ENCODE measurements around the gene PFKFB3.
"Not testable (repeated sequence)": the region's sequence is repeated elsewhere in the genome, so short reads cannot be mapped to it uniquely, and the experiment has no call there.

Gene PFKFB3

GRCh38 chr10:6203331-6204062, 765 bp downstream of the PFKFB3 start:
- DNase-seq: peak; percentile 64

DNA sequence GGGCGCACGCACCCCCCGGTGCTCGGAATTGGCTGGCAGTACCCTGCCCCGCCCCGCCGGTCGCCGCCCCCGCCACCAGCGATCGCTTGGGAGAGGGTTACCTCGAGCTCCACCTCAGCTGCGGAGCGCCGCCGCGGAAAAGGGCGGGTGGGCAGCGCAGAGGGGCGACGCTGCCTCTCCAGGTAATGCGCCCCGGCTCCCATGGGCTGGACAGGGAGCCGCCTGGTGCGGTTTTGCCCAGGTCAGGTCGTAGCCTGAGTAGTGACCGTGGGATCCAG, 1.3 kb downstream of the PFKFB3 start:
- peak; percentile 70 for DNase-seq

GRCh38 chr10:6204341-6205191, 1.8 kb downstream of the PFKFB3 start:
- peak; percentile 5 for DNase-seq

- not testable (repeated sequence) for DNase-seq
These were observed 3.8 kb downstream of the PFKFB3 start for GRCh38 chr10:6206486-6206885.

DNA sequence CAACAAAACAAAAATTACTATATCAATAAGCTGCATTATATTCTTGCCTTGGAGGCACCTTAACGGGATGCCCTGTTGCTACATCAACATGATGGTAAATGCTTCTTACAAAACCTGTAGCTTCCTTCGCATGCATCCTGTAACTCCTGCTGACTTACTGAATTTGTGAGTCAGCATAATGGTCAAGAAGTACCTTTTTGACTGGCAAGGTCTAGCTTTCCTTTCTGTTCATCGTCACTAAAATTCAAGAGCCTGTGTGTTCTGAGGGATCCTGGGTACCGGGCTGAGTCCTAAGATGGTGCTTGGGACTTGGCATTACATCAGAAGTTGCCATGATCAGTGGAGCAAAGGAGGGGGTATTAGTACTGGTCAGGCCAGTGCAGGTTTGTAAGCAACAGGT, 4.9 kb downstream of the PFKFB3 start:
- peak; percentile 4 for DNase-seq

DNA sequence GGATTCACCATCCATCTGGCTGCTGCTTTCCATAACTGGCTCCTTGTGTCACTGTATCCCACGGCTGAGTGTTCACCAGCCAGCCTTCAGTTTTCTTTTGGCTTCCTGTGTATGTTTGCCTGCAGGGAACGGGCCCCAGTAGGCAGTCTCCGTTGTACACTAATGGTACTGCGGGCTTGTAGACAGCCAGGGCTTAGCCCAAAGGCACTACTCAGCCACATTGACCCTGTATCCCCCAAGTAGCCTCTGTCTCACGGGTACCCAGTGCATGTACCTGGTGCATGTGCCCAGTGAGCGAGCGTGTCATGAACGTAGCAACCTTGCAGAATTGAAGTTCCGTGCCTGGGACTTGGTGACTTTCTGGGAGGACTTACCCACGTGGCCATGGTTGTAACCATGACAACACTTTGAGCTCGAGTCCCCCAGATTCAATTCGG, 6.1 kb downstream of the PFKFB3 start:
- DNase-seq: peak; percentile 3

- no peak for DNase-seq
These were observed 8.6 kb downstream of the PFKFB3 start for GRCh38 chr10:6211341-6211670.

DNA sequence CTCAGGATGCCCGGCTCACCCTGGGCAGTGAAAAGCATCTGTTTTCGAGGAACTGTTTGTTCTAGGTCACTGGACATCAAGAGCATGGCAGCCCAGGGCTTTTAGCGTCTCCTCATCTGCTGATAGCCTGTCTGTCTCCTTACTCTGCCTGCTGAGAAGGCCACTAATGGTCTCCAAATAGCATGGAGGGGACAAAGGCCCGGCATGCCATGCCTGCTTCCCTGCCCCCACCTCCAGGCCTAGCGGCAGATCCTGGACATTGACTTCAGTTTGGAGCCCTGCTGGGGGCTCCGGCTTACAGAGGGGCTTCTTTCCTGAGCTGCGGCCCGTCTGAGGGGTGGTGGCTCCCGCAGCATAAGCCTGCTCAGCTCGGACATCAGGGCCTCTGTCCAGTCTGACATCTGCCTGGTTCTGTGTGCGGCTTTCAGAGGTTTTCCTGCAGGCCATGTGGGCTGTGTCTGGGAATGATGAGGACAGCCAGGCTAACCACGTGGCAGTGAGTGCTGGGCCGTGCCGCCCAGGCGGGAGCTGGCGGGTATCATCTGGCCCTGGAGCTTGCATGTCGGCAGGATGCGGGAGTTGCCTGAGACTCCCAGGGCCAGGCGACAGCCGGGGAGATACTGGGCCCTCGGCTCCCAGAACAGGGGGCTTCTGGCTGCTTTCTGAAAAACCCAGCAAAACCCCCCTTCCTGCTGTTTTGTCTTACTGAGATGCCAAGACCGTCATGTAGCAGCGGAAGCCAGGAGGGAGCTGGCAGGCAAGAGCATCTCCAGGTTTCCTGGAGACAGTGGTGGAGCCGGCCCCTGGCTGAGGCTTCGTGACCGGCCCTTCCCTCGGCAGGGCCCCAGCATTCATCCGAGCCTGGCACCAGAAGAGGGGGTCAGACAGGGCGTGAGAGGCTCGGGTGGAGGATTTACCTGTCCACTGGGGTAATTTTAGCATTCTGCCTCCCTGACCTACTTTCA, 9.2 kb downstream of the PFKFB3 start:
- DNase-seq: no peak

GRCh38 chr10:6212806-6213205, 10.1 kb downstream of the PFKFB3 start:
- DNase-seq: no peak

GRCh38 chr10:6213257-6213905, 10.6 kb downstream of the PFKFB3 start:
- DNase-seq: peak; percentile 3

DNA sequence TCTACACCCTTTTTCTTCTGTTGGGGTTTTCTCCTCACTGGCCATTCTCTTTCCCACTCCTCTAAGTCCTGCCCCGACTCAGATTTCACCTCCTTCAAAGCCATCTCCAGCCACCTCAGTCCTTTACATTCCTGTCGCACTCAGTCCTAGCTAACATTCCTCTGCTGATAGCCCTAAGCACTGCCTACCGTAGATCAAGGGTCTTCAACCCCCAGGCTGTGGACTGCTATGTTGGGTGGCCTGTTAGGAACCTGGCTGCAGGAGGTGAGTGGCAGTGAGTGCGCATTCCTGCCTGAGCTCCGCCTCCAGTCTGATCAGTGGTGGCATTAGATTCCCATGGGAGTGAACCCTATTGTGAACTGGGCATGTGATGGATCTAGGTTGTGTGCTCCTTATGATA, 11.2 kb downstream of the PFKFB3 start:
- DNase-seq: no peak

DNA sequence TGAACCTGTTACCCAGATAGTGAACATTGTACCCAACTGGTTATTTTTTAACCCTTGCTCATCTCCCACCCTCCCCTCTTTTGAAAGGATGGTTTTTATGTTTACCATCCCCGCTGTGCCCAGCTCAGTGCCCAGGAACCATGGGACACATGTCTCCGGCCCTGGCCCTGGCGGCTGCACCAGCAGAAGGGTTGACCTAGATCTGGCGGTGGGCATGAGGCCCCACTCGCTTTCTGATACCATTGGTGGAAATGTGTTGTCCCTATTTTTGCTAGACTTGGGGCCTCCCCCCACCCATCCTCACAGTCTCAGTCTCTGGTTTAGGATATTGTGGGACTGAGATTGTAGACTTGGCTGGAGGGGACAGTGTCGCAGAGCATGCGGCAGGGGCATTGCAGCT, 11.9 kb downstream of the PFKFB3 start:
- DNase-seq: no peak

GRCh38 chr10:6215241-6215640, 12.5 kb downstream of the PFKFB3 start:
- DNase-seq: no peak

DNA sequence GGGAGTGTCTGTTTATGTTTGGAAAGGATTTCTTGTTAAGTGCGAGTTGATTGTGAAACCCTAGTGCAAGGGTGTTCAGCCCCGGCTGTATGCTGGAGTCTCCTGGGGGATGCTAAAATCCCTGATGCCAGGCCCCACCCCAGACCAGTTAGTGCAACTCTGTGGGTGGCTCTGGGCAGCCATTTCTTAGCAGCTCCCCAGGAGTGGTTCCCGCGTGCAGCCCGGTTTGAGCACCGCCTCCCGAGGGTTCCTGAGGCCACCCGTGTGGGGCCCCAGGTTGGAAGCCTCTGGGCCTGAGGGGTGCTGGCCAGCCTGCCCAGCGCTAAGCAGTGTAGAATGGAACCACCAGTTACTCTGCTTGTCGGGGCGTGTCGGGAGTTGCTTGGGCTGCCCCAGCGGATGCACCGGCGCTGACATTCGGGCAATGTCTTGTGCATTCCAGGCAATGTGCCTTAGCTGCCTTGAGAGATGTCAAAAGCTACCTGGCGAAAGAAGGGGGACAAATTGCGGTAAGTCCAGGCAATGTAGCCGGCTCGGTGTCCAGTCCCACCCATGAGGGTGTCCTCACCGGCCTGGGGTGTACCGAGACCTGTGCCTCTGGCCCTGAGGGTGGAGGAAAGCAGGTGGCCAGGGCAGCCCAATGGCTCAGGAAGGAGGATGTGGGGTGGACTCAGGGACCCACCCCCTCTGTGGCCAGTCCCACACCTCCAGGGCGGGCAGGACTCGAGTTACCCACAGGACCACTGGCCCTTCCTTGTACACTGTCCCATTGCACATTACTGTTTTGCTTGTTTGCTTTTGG, 13.2 kb downstream of the PFKFB3 start:
- no peak for DNase-seq

- DNase-seq: no peak
These were observed 14.2 kb downstream of the PFKFB3 start for GRCh38 chr10:6216916-6217315.

DNA sequence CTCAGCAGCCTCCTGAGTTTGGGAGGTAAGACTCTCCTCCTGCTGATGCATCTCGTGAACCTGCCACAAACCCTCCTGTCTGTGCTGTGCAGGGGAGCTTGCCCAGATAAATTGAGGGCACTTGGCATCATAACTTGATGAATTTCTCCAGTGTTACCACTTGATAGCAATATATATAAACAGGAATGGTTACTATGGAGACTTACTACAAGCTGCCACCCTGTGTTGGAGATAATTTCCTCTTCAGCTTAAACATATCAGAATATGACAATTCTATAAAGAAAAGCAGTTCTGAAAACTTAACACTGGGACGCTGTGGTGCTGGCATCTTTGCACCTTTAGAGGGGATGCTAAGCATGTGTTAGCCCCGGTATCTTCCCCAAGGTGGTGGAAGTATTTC, 14.9 kb downstream of the PFKFB3 start:
- DNase-seq: no peak

GRCh38 chr10:6218692-6219493, 16.2 kb downstream of the PFKFB3 start:
- DNase-seq: no peak

DNA sequence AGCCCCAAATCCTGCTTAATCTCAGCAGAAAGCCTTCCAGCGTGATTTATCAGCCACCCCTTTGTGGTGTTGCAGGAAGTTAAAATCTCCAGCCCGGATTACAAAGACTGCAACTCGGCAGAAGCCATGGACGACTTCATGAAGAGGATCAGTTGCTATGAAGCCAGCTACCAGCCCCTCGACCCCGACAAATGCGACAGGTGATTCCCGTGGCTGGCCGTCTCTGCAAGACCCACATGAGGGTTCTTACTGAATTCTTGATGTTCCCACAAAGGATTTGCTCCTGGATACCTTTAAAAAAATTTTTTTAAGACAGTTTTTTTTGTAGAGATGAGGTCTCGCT, 16.7 kb downstream of the PFKFB3 start:
- no peak for DNase-seq

DNA sequence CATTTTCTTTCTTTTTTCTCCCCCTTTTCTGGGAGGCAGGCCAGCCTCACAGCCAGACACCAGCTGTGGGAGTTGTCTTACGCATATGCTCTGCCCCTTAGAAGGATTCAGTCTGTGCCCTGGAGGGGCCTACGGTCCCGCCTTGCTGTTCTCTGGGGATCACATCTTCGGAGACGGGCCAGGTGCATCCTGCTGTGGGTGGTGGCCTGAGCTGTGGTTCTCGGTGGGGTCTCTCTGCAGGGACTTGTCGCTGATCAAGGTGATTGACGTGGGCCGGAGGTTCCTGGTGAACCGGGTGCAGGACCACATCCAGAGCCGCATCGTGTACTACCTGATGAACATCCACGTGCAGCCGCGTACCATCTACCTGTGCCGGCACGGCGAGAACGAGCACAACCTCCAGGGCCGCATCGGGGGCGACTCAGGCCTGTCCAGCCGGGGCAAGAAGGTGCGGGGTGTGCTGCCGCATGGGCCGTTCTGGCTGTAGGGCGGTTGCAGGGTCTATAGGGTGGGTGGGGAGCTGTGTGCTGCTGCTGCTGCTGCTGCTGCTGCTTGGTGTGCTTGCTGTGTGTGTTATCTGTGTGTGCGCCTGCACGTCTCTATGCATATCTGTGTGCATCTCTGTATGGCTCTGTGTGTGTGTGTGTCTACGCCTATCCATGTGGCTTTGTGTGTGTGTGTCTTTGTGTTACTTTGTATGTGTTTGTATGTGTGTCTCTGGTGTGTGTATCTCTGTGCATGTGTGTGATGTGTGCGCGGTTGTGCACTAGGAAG, 17.9 kb downstream of the PFKFB3 start:
- no peak for DNase-seq

DNA sequence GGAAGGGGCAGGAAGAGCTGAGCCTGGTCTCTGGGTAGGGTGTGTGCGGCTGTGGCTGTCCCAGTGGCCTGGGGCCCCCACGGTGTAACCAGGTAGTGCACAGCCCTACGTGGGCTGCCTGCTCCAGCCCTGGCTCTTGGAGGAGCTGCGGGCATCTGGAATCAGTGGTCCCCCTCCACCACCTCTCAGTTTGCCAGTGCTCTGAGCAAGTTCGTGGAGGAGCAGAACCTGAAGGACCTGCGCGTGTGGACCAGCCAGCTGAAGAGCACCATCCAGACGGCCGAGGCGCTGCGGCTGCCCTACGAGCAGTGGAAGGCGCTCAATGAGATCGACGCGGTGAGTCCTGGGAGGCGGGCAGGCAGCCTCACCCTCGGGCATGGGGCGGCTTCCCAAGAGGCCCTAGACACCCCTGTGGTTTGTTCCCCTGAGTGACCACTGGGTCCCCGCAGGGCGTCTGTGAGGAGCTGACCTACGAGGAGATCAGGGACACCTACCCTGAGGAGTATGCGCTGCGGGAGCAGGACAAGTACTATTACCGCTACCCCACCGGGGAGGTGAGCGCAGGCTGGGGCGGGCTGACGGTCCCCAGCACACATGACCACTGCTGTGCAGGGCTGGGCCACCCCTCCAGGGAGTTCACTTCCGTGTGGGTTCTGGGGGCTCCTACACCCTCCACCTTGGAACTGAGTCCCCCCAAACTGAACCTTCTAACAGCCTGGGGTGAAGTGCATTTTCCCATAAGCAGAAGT, 18.6 kb downstream of the PFKFB3 start:
- no peak for DNase-seq
